ENCODE results near the gene ABCA4. TPM values are rescaled to one million over a fixed set of nuclear protein-coding genes. Genes with fewer than 3 reads are reported as not detected.
A peak's percentile ranks its signal among the peaks of the same experiment; 100 is the strongest.

The ABCA4 gene
- total and polyA plus RNA-seq, 4 donors = 0.49 to 31.5 (median 2.3) TPM

- no peak overlapping the region for H3K27ac ChIP-seq (ENCODE audit: low read depth, low read length)
- WGBS (ENCODE audit: insufficient coverage) = 84% methylated on average over 6 of the region's 8 CpGs
- peaks cover 12% of the 10 kb centered on the region for H3K4me1 ChIP-seq (ENCODE audit: control insufficient read depth, insufficient read depth, low read length)
- H3K27me3 ChIP-seq (ENCODE audit: control insufficient read depth, insufficient read depth, low read length) = no peaks in the 10 kb centered on the region
- no peaks in the 10 kb centered on the region for H3K9me3 ChIP-seq (ENCODE audit: control insufficient read depth, insufficient read depth, low read length)
- no peak overlapping the region for H3K4me3 ChIP-seq (ENCODE audit: low read depth, low read length)
- DNase-seq (ENCODE audit: low read depth in 4 of 6, low spot score in 6 of 6) = no peak
- no peaks in the 10 kb centered on the region for H3K36me3 ChIP-seq (ENCODE audit: control insufficient read depth, insufficient read depth, low read length)
Observed at GRCh38 chr1:94106716-94107115, 14.2 kb downstream of the ABCA4 start.

DNA sequence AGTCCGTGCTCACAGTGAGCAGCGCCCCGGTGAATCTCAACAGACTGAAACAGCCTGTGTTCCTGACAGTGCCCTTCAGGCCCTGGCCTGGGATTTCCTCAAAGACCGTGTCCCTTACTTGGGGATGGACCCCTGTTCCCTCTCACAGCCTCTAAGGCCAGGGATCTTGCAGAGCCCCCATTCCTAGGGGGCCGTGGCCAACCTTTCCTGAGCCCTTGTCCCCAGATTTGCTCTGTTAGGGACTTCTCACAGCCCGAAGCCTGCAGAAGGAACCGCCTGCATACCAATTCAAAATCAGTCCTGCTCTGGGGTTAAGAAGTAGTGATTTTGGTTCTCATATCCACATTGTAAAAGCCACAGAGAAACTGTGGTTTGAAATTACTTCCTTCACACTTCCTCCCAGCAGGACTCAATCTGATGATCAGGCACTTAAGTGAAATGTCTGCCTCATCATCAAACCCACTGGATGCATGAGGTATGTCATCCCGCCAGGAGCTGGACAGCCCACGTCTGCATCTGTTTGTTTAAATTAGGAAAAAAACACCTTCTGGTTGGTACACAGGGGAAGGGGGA is 14.9 kb downstream of the ABCA4 start:
- Histone ChIP-seq H3K9me3 (ENCODE audit: control insufficient read depth, insufficient read depth, low read length) (no peaks in the 10 kb centered on the region), H3K27me3 (ENCODE audit: control insufficient read depth, insufficient read depth, low read length) (no peaks in the 10 kb centered on the region), H3K27ac (ENCODE audit: low read depth, low read length) (no peak overlapping the region), H3K36me3 (ENCODE audit: control insufficient read depth, insufficient read depth, low read length) (no peaks in the 10 kb centered on the region), H3K4me3 (ENCODE audit: low read depth, low read length) (no peak overlapping the region), H3K4me1 (ENCODE audit: control insufficient read depth, insufficient read depth, low read length) (peaks cover 8% of the 10 kb centered on the region)
- no peak for DNase-seq (ENCODE audit: low read depth in 4 of 6, low spot score in 6 of 6)
- 70% methylated on average over 5 of the region's 9 CpGs for WGBS (ENCODE audit: insufficient coverage)

GRCh38 chr1:94105581-94105952 is 15.4 kb downstream of the ABCA4 start:
- 73% methylated on average over 5 of the region's 7 CpGs for WGBS (ENCODE audit: insufficient coverage)
- Histone ChIP-seq H3K27ac (ENCODE audit: low read depth, low read length) (no peak overlapping the region), H3K36me3 (ENCODE audit: control insufficient read depth, insufficient read depth, low read length) (no peaks in the 10 kb centered on the region), H3K9me3 (ENCODE audit: control insufficient read depth, insufficient read depth, low read length) (no peaks in the 10 kb centered on the region), H3K27me3 (ENCODE audit: control insufficient read depth, insufficient read depth, low read length) (no peaks in the 10 kb centered on the region), H3K4me1 (ENCODE audit: control insufficient read depth, insufficient read depth, low read length) (peaks cover 13% of the 10 kb centered on the region), H3K4me3 (ENCODE audit: low read depth, low read length) (no peak overlapping the region)
- DNase-seq (ENCODE audit: low read depth in 4 of 6, low spot score in 6 of 6) = no peak

DNA sequence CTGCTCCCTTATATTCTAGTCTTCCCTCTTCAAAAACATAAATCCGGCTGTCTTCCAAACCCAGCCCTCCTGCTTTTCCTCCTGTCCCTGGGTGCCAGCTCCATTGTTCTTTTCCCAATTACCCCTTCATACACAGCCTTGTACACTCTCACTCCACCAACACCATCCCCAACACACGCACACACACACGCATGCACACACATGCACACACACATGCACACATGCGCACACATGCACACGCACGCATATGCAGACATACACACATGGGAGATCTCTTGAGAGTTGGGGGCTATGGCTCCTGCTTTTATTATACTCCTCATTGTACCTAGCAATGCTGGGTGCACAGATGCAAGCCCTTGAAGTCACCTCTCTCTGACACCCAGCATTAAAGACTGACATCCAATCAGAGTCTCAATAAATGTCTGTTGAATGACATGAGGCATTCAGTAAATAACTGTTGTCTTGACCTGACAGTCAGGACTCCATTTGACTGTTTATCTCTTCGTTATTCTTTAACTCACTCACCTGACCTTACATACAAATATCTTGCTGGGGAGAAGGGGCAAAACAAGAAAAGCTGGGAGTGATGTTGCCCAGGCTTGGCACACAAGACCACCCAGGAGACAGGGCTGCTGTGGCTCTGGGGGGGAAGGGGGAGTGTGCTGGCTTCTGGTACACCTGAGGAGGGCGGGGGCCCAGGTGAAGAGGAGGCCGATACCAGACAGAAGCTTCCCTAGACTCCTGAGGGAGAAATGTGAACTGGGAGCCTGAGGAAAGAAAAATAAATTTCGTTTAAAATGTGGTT is 16.0 kb downstream of the ABCA4 start:
- no peaks in the 10 kb centered on the region for H3K9me3 ChIP-seq (ENCODE audit: control insufficient read depth, insufficient read depth, low read length)
- no peaks in the 10 kb centered on the region for H3K27me3 ChIP-seq (ENCODE audit: control insufficient read depth, insufficient read depth, low read length)
- H3K4me1 ChIP-seq (ENCODE audit: control insufficient read depth, insufficient read depth, low read length) = peaks cover 13% of the 10 kb centered on the region
- no peak for DNase-seq (ENCODE audit: low read depth in 4 of 6, low spot score in 6 of 6)
- H3K4me3 ChIP-seq (ENCODE audit: low read depth, low read length) = no peak overlapping the region
- no peak overlapping the region for H3K27ac ChIP-seq (ENCODE audit: low read depth, low read length)
- WGBS (ENCODE audit: insufficient coverage) = 79% methylated on average over 9 of the region's 10 CpGs
- H3K36me3 ChIP-seq (ENCODE audit: control insufficient read depth, insufficient read depth, low read length) = no peaks in the 10 kb centered on the region

- no peak for DNase-seq (ENCODE audit: low read depth in 4 of 6, low spot score in 6 of 6)
- H3K27ac ChIP-seq (ENCODE audit: low read depth, low read length) = no peak overlapping the region
- peaks cover 13% of the 10 kb centered on the region for H3K4me1 ChIP-seq (ENCODE audit: control insufficient read depth, insufficient read depth, low read length)
- WGBS (ENCODE audit: insufficient coverage) = 92% methylated on average over 9 of the region's 9 CpGs
- no peaks in the 10 kb centered on the region for H3K9me3 ChIP-seq (ENCODE audit: control insufficient read depth, insufficient read depth, low read length)
- H3K27me3 ChIP-seq (ENCODE audit: control insufficient read depth, insufficient read depth, low read length) = no peaks in the 10 kb centered on the region
- no peak overlapping the region for H3K4me3 ChIP-seq (ENCODE audit: low read depth, low read length)
- no peaks in the 10 kb centered on the region for H3K36me3 ChIP-seq (ENCODE audit: control insufficient read depth, insufficient read depth, low read length)
Observed at GRCh38 chr1:94104127-94104684, 16.7 kb downstream of the ABCA4 start.

GRCh38 chr1:94103608-94104007 is 17.3 kb downstream of the ABCA4 start:
- Histone ChIP-seq H3K36me3 (ENCODE audit: control insufficient read depth, insufficient read depth, low read length) (no peaks in the 10 kb centered on the region), H3K4me1 (ENCODE audit: control insufficient read depth, insufficient read depth, low read length) (peaks cover 13% of the 10 kb centered on the region), H3K9me3 (ENCODE audit: control insufficient read depth, insufficient read depth, low read length) (no peaks in the 10 kb centered on the region), H3K4me3 (ENCODE audit: low read depth, low read length) (no peak overlapping the region), H3K27ac (ENCODE audit: low read depth, low read length) (no peak overlapping the region), H3K27me3 (ENCODE audit: control insufficient read depth, insufficient read depth, low read length) (no peaks in the 10 kb centered on the region)
- 100% methylated on average over 3 of the region's 4 CpGs for WGBS (ENCODE audit: insufficient coverage)
- DNase-seq (ENCODE audit: low read depth in 4 of 6, low spot score in 6 of 6) = no peak

- Histone ChIP-seq H3K4me3 (ENCODE audit: low read depth, low read length) (no peak overlapping the region), H3K4me1 (ENCODE audit: control insufficient read depth, insufficient read depth, low read length) (peaks cover 15% of the 10 kb centered on the region), H3K27me3 (ENCODE audit: control insufficient read depth, insufficient read depth, low read length) (no peaks in the 10 kb centered on the region), H3K36me3 (ENCODE audit: control insufficient read depth, insufficient read depth, low read length) (no peaks in the 10 kb centered on the region), H3K9me3 (ENCODE audit: control insufficient read depth, insufficient read depth, low read length) (no peaks in the 10 kb centered on the region), H3K27ac (ENCODE audit: low read depth, low read length) (peak overlapping the region; percentile 15)
- DNase-seq (ENCODE audit: low read depth in 4 of 6, low spot score in 6 of 6) = peak in 1 of 6 donors; percentile 44
- 77% methylated on average over 13 of the region's 15 CpGs for WGBS (ENCODE audit: insufficient coverage)
Observed at GRCh38 chr1:94101613-94102525, 19.1 kb downstream of the ABCA4 start.

GRCh38 chr1:94100785-94101612 is 19.9 kb downstream of the ABCA4 start:
- Histone ChIP-seq H3K27me3 (ENCODE audit: control insufficient read depth, insufficient read depth, low read length) (no peaks in the 10 kb centered on the region), H3K27ac (ENCODE audit: low read depth, low read length) (peak overlapping the region; percentile 15), H3K4me3 (ENCODE audit: low read depth, low read length) (no peak overlapping the region), H3K36me3 (ENCODE audit: control insufficient read depth, insufficient read depth, low read length) (no peaks in the 10 kb centered on the region), H3K4me1 (ENCODE audit: control insufficient read depth, insufficient read depth, low read length) (peaks cover 23% of the 10 kb centered on the region), H3K9me3 (ENCODE audit: control insufficient read depth, insufficient read depth, low read length) (no peaks in the 10 kb centered on the region)
- 73% methylated on average over 15 of the region's 19 CpGs for WGBS (ENCODE audit: insufficient coverage)
- no peak for DNase-seq (ENCODE audit: low read depth in 4 of 6, low spot score in 6 of 6)
